GM19438 (cell line): Measurements from ENCODE around the gene ZNF343.
A peak's percentile ranks its signal among the peaks of the same experiment; 100 is the strongest.
"Not testable (repeated sequence)": the region's sequence is repeated elsewhere in the genome, so short reads cannot be mapped to it uniquely, and the experiment has no call there.

Source experiments
- ATAC-seq: cut with Tn5 transposase; IDR thresholded peaks from one replicate; pipeline ENCODE4 v1.9.1; 2021; ENCODE audit warnings: low read depth; ENCODE audit not compliant: unreplicated experiment

Gene ZNF343

DNA sequence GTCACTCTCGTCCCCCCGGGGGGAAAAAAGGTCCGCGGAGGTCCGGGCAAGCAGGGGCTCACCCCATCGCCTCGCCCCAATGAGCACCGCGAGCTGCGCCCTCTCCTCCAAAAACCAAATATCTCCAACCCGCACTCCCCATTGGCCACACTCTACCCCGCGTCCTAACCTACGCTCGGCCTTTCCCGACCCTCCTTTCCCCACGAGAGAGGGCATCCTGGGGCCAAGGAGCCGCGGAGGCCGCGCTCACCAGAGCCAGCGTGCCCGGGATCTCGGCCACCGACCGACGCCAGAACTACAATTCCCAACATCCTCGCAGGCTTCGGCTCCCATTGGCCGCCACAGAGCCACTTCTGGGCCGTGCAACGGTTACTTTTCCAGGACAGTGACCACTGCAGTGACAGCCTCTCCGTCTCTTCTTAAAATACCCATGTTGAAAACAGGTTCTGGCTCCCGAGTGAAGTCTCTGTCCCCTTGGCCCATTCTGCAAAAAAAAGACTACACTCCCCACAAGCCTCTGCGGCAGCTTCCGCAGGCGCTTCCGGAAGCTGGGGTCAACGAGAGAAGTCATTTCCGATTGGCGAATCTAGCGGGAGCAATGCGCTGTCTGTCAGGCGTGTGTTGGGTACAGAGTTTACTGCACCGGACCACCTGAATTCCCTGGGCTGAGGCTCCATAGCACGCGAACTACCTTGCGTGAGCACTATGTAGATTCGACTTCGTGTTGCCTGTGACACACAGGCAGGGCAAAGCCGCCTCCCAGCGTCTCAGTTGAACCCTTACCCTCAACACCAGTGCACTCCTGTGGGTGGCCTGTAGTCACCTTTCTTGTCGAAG lies at the start of gene ZNF343:
Gene ZNF343 (minus strand): TSS at position 285 of the 837 bp plus-strand sequence. CDS start 15,020 bp downstream, outside the sequence.
- ATAC-seq: peak; percentile 93

DNA sequence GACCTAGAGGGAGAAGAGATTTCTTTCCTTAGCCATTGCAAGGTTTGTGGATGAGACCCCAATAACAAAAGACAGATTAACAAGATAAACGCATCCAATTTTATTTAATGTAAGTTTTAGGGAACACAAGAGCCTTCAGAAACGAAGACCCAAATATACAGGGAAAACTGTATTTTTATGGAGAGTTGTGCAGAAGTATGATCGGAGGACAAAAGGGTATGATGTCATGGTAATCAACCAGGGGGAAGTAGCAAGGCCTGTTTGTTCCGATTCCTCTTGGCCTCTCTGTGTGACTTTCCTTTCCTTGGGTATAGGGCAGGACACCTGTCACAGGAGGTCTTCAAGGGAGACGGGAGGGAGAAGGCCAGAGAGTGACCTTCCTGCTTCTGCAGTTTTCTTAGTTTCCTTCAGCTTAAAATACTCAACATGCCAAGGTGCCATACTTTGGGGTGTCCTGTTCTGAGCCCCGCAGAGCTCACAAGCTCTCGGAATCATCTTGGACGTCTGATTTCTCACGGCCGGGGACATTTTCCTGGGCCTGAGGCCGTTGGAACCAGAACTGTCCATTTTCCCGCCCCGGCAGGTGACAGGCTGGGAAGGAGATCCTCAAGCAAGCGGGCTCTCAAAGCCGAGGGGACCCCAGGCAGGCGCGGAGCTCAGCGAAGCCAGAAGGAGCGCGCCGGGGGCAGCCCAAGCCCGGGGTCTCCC lies 49.3 kb upstream of the ZNF343 start:
- ATAC-seq: no peak

DNA sequence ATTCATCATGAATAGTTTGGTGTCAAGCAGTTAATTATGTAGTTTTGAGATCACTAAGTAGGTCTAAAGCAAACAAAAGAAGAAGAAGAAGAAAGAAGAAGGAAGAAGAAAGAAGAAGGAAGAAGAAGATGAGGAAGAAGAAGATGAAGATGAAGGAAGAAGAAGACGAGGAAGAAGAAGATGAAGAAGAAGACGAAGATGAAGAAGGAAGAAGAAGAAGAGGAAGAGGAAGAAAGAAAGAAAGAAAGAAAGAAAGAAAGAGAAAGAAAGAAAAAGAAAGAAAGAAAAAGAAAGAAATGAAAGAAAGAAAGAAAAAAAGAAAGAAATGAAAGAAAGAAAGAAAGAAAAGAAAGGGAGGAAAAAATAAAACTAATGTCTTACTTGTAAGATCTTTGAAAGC lies 36.9 kb upstream of the ZNF343 start:
- ATAC-seq: no peak

DNA sequence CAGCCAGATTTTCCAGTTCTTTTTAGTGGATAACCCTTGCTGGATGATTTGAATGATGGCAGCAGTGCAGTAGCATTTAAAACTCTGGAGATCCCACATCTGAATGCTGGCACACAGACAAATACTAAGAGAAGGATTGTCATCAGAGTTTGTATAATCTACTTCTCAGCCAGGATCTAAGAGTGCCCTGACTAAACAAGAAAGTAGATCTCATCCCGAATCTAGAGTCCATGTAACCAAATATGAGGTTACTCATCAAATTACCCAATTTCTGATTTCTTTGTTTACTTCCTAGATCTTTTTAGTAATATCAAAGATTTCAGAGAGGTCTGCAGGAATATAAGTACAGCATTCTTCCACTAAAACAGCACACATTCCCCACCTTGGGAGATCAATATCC lies 35.5 kb upstream of the ZNF343 start:
- ATAC-seq: no peak

DNA sequence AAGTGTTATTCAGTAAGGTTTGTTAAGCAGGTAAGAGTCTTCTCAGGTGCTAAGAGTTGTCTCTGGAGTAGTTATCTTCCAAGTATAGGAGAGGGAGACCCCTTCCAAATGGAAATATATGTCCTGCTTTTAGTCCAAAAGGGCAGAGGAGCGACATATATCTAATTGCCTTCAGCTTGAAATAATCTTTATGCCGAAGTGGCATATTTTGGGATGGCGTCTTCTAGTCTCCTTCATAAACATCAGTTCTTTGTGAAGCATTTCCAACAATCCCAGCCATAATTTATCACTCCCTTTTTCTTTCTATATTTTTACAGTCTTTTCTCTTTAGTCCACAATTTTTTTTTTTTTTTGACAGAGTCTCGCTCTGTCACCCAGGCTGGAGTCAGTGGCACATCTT lies 33.6 kb upstream of the ZNF343 start:
- ATAC-seq: no peak

DNA sequence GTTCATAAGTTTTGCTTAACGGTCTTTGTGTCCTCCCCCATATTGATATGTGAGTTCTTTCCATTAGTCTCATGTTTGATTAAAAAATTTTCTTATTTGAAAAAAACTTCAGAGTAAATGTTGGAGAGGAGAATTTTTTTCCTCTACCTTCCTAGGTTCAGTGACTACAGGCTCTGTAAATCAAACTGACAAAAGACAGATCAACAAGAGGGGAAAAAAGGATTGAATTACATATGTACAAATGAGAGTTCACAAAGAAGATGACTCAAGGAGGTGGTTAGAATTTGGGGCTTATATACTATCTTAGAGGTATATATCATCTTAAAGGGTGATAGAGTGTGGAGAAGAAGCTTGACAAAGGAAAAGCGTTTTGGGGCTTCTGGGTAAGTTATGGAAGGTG lies 33.2 kb upstream of the ZNF343 start:
- no peak for ATAC-seq

DNA sequence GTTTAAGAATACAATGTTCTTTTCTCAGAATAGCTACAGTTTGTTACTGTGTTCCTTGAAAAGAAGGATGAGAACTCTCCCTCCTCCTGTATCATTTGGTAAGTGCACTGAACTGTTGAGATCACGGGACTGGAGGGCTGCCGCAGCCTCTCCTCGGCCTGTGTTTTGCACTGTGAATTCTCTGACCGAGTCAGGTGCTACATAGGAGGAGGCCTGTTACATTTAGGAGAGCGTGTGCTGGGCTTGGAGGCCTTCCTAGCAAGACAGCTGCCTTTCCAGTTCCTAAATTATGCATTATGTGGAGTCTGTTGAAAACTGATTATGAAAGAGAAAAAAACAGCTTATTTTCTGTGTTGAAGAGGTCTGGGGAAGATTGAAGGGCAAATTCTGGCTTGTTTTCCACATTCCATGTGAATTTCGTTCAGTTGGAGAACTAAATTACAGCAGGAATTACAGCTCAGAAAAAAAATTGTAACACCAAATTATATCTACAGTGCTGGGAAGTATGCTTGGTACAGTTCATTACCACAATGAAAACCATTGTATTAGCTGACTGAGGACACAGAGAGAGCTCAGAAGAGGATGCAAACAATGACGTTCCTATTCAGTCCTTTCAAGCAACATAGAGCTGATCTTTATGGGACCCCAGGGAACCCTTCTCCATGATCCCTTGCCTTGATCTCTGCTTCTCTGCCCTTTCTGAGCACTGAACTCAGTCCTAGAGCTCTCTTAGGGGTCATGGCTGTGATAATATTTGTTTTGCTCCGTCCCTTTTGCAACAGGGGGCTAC lies 30.4 kb upstream of the ZNF343 start:
- ATAC-seq: no peak

DNA sequence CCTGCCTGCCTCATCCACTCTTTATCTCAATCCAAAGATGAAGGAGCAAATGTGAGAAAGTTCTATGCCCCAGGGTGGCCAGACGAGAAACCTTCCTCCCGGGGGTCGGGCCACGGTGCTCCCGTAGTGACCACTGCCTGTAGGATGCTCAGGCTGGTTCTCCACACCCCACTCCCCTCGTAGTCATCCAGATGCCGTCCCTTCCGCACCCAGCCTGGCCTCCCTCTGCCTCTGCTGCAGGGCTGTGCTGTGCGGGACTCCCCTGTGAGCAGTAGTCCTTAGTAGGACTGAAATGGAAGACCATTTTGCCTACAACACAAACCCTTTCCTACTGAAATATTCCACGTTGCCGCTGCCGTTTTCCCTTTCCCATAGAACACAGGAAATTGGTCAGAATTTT lies 29.6 kb upstream of the ZNF343 start:
- no peak for ATAC-seq

DNA sequence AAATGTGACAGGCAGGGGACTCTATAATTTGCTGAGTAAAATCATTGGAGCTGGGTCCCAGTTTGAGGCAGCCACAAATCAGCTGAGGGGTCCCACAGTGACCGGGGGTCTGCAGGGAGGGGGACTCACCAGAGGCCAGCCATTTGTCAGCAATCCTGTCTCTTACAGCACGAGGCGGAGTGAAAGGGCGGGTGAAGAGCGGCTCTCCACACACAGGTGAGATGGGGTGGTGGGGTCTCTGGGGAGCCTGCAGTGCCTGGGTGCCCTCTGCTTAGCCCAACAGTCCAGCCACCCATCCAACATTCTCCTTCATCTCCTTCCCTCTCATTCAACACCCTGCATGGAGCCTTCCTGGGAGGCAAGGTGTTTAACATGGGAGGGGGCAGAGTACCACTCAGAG lies 28.4 kb upstream of the ZNF343 start:
- no peak for ATAC-seq

DNA sequence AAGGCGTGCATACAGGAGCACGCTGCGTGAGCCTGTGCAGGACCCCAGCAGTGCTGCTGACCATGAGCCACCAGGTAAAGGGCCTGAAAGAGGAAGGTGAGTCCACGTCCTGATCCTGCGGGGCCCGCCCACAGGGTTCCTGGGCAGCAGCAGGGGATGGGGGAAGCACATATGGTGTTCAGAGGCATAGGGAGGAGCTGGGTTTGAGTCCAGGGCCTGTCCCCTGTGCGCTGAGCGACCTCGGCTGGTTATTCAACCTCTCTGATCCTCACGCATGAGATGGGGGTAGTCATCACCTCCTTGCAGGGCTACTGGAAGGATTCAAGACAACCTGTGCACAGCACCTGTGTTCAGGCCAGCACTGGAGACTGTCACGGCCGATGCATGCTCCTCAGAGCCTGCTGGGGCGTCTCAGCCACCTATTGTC lies 27.9 kb upstream of the ZNF343 start, which contains the start of gene TMC2:
Gene TMC2 (plus strand): TSS at position 14 of the 427 bp plus-strand sequence. CDS start 49 bp downstream, at position 63.
- ATAC-seq: no peak

DNA sequence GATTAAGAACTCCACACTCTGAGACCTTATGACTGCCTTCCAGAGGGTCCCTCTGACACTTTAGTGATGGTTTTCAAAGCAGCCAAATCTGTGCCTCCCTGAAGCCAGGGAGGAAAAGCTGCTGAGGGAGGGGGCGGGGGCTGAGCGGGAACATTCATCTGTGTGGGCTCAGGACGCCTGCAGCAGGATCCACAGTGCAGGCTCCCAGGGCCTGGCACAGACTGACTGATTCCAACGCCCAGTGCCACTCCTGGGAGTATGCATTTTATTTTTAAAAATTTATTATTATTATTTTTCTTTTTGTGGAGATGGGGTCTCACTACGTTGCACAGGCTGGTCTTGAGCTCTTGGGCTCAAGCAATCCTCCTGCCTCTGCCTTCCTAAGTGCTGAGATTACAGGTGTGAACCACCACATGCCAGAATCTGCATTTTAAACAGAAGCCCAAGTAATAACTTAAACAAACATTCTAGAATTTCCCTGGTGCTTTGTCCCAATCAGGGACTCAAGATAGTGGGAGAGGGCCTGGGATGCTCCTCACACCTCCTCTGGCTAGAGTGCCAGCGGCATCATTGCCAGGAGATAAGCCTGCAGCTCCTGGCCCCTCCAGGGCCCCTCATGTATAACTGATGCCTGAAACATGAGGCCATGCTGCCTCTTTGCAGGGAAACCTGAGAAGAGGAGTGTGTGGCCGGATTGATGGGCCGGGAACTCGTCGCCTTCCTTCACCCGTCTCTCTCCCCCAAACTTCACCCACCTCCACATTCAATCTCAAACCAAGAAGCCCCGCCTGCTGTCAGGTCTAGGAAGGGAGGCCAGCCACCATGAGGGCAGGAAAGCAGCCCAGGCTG lies 27.2 kb upstream of the ZNF343 start:
- no peak for ATAC-seq

DNA sequence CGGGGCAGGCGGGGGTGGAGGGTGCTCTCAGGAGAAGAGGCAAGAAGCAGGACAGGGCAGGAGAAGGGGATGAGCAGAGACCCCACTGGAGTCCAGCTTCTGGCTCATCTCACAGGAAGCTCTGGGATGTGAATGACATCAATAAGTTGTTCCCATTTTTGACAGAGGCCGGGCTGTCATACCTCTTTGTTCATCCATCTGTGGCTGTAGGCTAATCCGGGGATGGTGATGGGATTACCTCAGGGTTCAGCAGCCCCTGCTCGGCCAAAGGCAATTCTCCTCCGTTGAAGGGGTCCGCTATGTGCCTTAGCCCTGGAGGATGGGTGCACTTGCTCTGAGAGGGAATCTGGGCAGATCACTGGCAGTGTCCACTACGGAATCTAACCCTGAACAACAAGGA lies 24.4 kb upstream of the ZNF343 start:
- no peak for ATAC-seq

DNA sequence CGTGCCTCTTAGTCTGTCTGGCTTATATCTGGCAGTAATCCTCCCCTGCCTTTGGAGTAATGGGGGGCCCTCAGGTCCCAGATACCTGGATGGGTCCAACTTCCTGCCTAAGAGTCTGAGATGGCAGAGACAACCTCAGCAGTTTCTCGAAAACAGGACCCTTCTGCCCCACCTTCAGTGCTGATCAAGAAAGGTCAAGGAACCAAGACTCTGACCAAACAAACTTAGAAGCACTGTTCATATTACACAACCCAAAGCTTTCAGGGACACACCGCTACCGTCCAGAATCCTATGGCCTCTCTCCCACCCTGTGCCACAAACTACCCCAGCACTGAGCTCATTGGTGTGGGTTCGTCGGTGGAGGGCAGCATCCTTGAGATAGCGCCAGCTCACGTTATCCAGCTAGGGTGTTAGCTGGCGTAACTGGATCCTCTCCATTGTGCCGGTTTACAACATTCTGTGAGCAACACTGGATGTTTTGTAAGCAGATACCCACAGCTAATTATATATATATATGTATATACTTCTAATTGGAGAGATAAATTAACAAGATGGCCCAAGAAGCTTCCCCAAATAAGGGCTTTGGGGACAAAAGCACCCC lies 20.1 kb upstream of the ZNF343 start:
- no peak for ATAC-seq

DNA sequence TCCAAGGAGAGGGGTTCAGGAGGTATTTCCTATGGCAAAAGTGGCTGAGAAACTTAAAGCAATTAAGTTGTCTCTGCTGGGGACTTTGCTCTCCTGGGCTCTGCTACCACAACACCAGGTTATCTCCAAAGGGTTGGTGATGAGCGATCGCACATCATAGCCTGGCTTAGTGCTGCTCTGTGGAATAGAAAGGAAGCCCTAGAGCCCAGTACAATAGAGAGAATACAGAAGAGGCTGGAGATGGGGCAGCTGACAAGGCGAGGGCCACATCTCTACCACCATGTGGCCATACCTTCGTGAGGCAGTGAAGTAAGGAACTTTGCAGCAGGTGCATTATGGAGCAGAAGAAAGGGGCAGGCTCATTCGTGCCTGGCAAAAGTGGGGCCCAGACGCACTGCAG lies 19.0 kb upstream of the ZNF343 start:
- no peak for ATAC-seq

DNA sequence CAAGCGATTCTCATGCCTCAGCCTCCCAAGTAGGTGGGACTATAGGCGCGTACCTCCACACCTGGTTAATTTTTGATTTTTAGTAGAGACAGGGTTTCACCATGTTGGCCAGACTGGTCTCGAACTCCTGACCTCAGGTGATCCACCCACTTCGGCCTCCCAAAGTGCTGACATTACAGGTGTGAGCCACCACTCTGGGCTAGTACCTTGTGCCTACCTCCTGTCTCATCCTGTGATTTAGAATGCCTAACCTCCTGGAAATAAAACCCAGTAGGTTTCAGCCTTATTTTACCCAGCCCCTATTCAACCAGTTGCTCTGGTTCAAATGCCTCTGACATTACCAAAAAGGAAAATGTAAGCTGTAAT lies 17.5 kb upstream of the ZNF343 start:
- not testable (repeated sequence) for ATAC-seq

DNA sequence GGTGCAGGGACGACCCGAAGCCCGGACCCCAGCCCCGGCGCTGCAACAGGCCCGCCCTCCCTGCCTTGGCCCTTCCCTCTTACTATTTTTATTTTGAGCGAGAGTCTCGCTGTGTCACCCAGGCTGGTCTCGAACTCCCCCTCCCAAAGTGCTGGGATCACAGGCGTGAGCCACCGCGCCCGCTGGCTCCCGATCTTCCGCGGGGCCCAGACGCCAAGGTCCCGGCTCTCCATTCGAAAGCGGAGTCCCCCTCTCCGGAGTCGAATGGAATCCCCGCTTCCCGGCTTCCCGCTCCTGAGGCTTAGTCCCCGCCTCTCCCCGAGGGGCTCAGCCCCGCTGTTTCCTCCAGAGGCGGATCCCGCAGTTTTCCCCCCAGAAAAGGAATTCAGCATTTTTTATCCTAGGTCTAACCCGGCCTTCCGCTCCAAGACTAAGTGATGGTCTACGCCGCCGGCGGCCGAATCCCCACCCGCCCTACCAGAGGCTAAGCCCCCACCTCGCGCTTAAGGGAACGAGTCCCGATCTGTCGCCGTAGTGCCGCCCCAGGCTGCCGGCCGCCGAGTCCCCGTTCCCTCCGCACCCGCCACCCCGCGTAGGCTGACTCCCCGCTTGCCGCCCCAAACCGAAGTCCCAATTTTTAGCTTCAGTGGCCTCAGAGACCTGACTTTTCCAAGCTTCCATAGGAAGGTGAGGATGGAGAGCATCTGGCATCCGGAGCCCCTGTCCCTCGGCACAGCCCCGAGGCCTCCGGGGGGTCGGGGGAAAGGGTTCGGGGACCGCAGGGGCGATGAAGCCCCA lies 16.2 kb upstream of the ZNF343 start:
- ATAC-seq: peak; percentile 45

DNA sequence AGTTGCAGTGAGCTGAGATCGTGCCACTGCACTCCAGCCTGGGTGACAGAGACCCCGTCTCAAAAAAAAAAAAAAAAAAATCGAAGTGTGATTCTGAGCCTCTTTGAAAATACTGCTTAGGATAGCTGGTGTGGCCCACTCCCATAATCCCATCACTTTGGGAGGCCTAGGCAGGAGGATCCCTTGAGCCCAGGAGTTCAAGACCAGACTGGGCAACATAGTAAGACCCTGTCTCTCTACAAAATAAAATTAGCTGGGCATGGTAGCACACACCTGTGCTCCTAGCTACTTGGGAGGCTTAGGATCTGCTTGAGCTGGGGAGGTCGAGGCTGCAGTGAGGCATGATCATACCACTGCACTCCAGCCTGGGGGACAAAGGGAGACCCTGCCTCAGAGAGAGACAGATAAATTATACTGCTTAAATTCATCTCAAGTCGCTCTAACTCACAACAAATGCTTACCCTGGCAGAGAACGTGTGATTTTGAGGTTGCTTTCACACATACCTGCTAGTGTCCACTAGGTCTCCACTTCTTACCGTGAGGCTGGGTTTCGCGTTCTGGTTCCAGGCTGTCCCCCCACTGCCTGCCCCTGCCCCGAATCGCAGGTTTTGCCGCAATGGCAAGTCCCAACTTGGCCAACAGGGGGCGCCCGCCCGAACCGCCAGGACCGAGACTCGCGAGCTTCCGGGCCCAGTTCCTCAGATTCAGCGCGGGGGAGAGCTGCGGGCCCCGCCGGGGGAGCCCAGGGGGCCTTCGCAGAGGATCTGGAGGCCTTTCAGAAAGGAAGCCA lies 15.4 kb upstream of the ZNF343 start:
- peak; percentile 75 for ATAC-seq

DNA sequence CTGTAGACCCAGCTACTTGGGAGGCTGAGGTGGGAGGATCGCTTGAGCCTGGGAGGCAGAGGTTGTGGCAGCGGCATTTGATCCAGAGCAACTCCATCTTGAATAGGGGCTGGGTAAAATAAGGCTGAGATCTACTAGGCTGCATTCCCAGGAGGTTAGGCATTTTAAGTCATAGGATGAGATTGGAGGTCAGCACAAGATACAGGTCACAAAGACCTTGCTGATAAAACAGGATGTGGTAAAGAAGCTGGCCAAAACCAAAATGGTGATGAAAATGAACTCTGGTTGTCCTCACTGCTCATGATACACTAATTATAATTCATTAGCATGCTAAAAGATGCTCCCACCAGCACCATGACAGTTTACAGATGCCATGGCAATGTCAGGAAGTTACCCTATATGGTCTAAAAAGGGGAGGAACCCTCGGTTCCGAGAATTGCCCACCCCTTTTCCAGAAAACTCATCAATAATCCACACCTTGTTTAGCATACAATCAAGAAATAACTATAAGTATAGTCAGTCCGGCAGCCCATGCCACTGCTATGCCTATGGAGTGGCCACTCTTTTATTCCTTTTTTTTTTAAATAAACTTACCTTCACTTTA lies 14.2 kb upstream of the ZNF343 start:
- not testable (repeated sequence) for ATAC-seq
